Stimulated activated CD8-positive, alpha-beta memory T cell treated with anti-CD3 and anti-CD28 coated beads, Interleukin-4, amount 100 ng/mL, for 4 hours (primary cell): ENCODE results near the gene KIAA1671.
"Not testable (repeated sequence)": the region's sequence is repeated elsewhere in the genome, so short reads cannot be mapped to it uniquely, and the experiment has no call there.

Experiments used
- DNase-seq, 2 donors: peaks; one replicate each; pipeline ENCODE4 v3.0.0-alpha.2; 2020; ENCODE audit warnings: low read depth in 2 of 2, low spot score in 1 of 2

The KIAA1671 gene

DNA sequence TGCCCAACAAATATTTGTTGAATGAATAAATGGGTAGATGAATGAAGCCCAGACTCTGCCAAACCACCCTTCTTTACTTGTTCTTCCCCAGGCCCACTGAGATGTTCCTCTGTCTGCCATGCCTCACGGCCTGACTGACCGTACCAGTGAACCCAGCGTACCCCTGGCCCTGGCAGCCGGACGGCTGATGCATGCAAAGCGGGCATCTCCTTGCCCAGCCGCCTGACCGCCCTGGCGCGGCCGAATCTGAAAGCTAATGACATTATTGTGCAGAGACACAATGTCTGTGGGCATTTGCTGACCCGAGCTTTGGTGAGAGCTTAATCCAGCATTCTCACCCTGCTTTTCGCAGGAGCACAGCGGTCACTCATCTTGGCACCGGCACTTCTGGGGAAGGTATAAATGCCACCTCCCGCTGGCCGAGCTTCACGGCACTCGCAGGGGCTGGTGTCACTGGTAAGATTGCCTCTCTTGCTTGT lies 266.7 kb downstream of the KIAA1671 start, which contains the start of gene CRYBB2:
Gene CRYBB2, plus strand, starts transcription at position 429 of the 479 bp plus-strand sequence. CDS start 1,791 bp downstream, outside the sequence.
- no peak for DNase-seq

DNA sequence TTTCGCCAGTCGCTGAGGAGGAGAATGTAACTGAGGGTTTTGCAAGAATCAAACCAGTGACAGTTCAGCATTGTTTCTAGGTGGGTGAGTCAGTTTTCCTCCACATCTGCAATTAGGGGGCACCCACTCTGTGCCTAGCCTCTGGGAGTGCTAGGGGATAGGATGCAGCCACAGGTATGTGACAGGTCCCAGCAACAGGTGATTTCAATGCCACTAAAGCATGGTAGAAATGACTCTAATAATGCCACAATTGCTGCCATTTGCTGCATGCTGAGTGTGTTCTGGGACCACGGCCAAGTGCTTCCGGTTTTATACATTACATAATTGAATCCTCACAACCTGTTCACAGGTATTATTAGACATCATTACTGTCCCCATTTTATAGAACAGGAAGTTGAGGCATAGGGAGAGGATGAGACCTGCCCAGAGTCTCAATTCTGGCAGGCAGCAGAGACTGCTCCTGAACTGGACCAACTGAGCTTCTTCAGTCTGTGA lies 267.5 kb downstream of the KIAA1671 start:
- DNase-seq: no peak

GRCh38 chr22:25221790-25222189 lies 269.3 kb downstream of the KIAA1671 start:
- DNase-seq: no peak

GRCh38 chr22:25223269-25223850 lies 270.8 kb downstream of the KIAA1671 start:
- no peak for DNase-seq

DNA sequence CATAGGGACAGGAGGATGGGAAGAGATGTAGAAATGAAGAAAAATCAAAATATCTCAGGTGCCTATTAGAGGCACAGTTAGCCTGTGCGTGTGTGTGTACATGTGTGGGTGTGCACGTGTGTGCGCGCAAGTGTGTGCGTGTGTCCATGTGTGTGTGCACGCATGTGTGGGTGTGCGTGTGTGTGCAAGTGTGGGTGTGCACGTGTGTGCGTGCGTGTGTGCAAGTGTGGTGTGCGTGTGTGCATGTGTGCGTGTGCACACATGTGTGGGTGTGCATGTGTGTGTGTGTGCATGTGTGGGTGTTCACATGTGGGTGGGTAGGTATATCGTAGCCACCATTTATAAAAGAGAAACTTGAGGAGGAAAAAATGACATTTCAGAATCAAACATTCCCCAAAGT lies 276.3 kb downstream of the KIAA1671 start:
- no peak for DNase-seq

- not testable (repeated sequence) for DNase-seq
Observed at GRCh38 chr22:25230760-25231159, 278.2 kb downstream of the KIAA1671 start.

GRCh38 chr22:25232301-25232700 lies 279.8 kb downstream of the KIAA1671 start:
- no peak for DNase-seq

DNA sequence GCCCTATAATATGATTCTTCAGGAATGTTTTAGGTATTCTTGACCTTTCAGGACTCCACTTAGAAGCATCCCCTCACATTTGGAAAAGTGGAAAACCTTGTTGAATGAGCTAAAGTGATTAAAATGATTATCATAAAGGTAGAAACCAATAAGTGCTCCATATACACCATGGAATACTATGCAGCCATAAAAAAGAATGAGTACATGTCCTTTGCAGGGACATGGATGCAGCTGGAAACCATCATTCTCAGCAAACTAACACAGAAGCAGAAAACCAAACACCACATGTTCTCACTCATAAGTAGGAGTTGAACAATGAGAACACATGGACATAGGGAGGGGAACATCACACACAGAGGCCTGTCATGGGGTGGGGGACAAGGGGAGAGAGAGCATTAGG lies 281.2 kb downstream of the KIAA1671 start:
- DNase-seq: not testable (repeated sequence)

GRCh38 chr22:25235547-25236290 lies 283.2 kb downstream of the KIAA1671 start:
- no peak for DNase-seq

DNA sequence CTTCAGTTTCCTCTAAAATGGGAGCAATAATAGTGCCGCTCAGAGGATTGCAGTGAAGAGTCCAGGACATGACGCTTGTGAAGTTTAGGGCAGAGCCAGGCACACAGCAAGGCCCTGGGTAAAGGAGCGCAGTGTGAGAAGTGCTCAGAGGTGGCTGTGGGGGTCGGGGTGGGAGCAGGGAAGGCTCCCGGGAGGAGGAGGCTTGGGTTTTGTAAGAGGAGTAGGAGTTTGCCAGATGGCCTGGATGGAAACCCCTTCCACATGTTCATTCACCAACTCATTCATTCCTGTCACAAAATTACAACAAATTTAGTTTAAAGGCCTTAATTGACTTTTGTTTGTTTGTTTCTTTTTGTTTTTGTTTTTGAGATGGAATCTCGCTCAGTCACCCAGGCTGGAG lies 283.9 kb downstream of the KIAA1671 start:
- no peak for DNase-seq

DNA sequence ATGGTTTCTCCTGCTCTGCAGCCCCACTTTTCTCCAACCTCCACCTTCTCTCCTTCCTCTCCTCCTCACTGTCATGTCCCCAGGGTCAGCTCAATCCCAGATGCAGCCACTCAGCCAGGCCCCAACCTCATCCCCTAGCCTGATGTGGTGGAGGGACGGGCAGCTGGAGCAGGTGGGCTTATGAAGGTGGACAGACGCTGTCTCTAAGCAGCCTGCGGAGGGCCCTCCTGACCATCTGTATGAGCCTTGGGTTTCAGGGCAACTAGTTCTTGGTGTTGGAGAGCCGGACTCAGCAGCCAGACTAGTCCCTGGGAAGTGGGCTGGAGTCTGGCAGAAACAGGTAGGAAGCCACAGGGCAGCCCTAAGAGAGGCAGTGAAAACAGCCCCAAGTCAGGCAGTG lies 285.0 kb downstream of the KIAA1671 start:
- no peak for DNase-seq

- DNase-seq: not testable (repeated sequence)
Observed at GRCh38 chr22:25238058-25238457, 285.5 kb downstream of the KIAA1671 start.
